PFSK-1 (cell line): ENCODE data around the gene PILRA.

Experiments
- FOXP2 ChIP-seq: optimal IDR thresholded peaks from 2 replicates; pipeline ENCODE3; 2011; ENCODE audit warnings: borderline replicate concordance, control low read depth, inconsistent platforms; ENCODE audit not compliant: insufficient read depth; ENCODE audit errors: extremely low read length, extremely low read depth
- POLR2AphosphoS5 ChIP-seq: IDR thresholded peaks from 2 replicates; pipeline ENCODE4 v1.6.1; 2012; ENCODE audit warnings: low read depth, mild to moderate bottlenecking, control low read depth, low read length, moderate library complexity
- SIN3A ChIP-seq: IDR thresholded peaks from 2 replicates; pipeline ENCODE4 v1.6.1; 2012; ENCODE audit warnings: mild to moderate bottlenecking, low read length, moderate library complexity, borderline replicate concordance; ENCODE audit not compliant: insufficient read depth
- TAF1 ChIP-seq: IDR thresholded peaks from 2 replicates; pipeline ENCODE4 v1.6.1; 2012; ENCODE audit warnings: low read length, control low read depth, borderline replicate concordance; ENCODE audit not compliant: insufficient read depth
- TF ChIP-seq, protein P1 (sequence below), 2 experiments: IDR thresholded peaks; 2 replicates each; pipeline versions ENCODE4 v1.6.1 to v1.8.0; 2011 to 2012; ENCODE audit warnings: low read depth in 2 of 2, low read length in 2 of 2, control low read depth in 1 of 2, inconsistent platforms in 1 of 2, mild to moderate bottlenecking in 1 of 2, moderate library complexity in 1 of 2; ENCODE audit not compliant: insufficient read depth in 1 of 2

Gene PILRA

DNA sequence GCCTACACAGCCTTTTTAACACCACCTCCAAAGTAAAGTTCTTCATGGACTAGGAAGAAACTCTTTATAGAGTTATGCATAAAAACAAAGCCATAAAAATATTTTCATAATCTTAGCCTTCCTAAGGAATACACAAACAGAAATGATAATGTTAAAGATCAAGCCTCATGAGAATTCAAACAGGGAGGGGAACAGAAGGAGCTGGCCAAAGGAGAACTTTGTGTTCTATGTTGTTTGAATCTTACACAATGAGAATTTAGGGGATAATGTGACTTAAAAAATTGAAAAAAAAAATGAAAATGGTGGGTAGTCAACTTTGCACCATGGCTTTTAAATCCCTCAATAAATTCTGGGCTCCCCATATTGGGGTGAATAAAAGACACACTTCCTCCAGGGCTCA is 24.5 kb upstream of the PILRA start:
- TF ChIP-seq, protein P1, sequence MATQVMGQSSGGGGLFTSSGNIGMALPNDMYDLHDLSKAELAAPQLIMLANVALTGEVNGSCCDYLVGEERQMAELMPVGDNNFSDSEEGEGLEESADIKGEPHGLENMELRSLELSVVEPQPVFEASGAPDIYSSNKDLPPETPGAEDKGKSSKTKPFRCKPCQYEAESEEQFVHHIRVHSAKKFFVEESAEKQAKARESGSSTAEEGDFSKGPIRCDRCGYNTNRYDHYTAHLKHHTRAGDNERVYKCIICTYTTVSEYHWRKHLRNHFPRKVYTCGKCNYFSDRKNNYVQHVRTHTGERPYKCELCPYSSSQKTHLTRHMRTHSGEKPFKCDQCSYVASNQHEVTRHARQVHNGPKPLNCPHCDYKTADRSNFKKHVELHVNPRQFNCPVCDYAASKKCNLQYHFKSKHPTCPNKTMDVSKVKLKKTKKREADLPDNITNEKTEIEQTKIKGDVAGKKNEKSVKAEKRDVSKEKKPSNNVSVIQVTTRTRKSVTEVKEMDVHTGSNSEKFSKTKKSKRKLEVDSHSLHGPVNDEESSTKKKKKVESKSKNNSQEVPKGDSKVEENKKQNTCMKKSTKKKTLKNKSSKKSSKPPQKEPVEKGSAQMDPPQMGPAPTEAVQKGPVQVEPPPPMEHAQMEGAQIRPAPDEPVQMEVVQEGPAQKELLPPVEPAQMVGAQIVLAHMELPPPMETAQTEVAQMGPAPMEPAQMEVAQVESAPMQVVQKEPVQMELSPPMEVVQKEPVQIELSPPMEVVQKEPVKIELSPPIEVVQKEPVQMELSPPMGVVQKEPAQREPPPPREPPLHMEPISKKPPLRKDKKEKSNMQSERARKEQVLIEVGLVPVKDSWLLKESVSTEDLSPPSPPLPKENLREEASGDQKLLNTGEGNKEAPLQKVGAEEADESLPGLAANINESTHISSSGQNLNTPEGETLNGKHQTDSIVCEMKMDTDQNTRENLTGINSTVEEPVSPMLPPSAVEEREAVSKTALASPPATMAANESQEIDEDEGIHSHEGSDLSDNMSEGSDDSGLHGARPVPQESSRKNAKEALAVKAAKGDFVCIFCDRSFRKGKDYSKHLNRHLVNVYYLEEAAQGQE (IDR thresholded peaks at IDR 0.05; ENCODE audit: insufficient read depth in 1 of 2, low read depth in 2 of 2, low read length in 2 of 2), result no peak
- no peak for TF ChIP-seq POLR2AphosphoS5

GRCh38 chr7:100349757-100350156 is 23.5 kb upstream of the PILRA start:
- TF ChIP-seq SIN3A, result no peak
- TF ChIP-seq, protein P1 (IDR thresholded peaks at IDR 0.05; ENCODE audit: insufficient read depth in 1 of 2, low read depth in 2 of 2, low read length in 2 of 2), result no peak
- TF ChIP-seq FOXP2, result no peak
- TF ChIP-seq TAF1, result no peak
- no peak for TF ChIP-seq POLR2AphosphoS5

GRCh38 chr7:100351657-100352058 is 21.6 kb upstream of the PILRA start:
- no peak for TF ChIP-seq FOXP2
- TF ChIP-seq TAF1, result no peak
- TF ChIP-seq, protein P1 (IDR thresholded peaks at IDR 0.05; ENCODE audit: insufficient read depth in 1 of 2, low read depth in 2 of 2, low read length in 2 of 2), result no peak
- TF ChIP-seq SIN3A, result no peak
- TF ChIP-seq POLR2AphosphoS5, result no peak

GRCh38 chr7:100352984-100353684 is 20.2 kb upstream of the PILRA start:
- TF ChIP-seq SIN3A (no peak), TAF1 (no peak)

DNA sequence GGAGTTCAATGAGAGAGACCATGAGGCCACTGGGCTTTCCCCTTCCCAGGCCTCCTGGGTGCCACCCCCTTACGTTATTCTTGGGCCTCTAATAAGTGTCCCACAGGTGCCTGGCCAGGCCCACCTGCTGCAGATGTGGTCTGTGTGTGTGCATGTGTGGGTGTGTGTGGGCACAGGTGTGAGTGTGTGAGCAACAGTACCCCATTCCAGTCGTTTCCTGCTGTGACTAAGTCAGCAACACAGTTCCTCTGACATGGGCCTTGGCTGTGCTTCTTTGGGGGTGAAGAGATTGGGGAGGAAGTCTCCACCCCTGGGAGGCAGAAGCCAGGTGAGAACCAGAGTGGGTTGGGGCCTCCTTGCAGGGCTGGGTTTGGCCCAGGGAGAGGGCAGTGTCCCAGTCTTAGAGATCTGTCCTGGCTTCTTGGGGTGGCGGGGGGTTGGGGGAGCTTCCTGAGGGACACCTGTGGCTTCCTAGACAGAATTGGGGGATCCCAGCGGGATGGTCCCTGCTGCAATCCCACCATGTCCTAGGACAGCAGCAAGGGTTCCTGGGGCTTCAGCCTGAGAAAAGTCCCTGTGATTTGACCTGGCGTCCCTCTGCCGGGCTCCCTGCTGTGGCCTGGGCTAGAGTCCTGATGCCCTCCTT is 19.5 kb upstream of the PILRA start:
- no peak for TF ChIP-seq POLR2AphosphoS5
- no peak for TF ChIP-seq SIN3A
- TF ChIP-seq, protein P1 (IDR thresholded peaks at IDR 0.05; ENCODE audit: insufficient read depth in 1 of 2, low read depth in 2 of 2, low read length in 2 of 2), result no peak
- no peak for TF ChIP-seq TAF1
- TF ChIP-seq FOXP2, result no peak
